Fibroblast of lung (primary cell): ENCODE measurements around the gene TGFBR2.

Experiments
- EZH2 ChIP-seq: IDR thresholded peaks from 2 replicates; pipeline ENCODE4 v1.5.1; 2012; ENCODE audit warnings: low read length, control low read depth, mild to moderate bottlenecking; ENCODE audit errors: missing control alignments
- TF ChIP-seq, protein P1 (sequence below), 2 donors: IDR thresholded peaks in 1 of 2; conservative IDR thresholded peaks in 1 of 2; 1 replicate in 1 of 2; 2 replicates in 1 of 2; pipeline ENCODE4 v1.5.1; 2011 to 2012; ENCODE audit warnings: low read length in 2 of 2, control low read depth in 1 of 2, inconsistent platforms in 1 of 2, low read depth in 1 of 2, mild to moderate bottlenecking in 1 of 2

GRCh38 chr3:30557746-30558303, 48.6 kb upstream of the TGFBR2 start:
- TF ChIP-seq, protein P1, sequence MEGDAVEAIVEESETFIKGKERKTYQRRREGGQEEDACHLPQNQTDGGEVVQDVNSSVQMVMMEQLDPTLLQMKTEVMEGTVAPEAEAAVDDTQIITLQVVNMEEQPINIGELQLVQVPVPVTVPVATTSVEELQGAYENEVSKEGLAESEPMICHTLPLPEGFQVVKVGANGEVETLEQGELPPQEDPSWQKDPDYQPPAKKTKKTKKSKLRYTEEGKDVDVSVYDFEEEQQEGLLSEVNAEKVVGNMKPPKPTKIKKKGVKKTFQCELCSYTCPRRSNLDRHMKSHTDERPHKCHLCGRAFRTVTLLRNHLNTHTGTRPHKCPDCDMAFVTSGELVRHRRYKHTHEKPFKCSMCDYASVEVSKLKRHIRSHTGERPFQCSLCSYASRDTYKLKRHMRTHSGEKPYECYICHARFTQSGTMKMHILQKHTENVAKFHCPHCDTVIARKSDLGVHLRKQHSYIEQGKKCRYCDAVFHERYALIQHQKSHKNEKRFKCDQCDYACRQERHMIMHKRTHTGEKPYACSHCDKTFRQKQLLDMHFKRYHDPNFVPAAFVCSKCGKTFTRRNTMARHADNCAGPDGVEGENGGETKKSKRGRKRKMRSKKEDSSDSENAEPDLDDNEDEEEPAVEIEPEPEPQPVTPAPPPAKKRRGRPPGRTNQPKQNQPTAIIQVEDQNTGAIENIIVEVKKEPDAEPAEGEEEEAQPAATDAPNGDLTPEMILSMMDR (conservative IDR thresholded peaks at IDR 0.05 in 1 of 2, IDR thresholded peaks at IDR 0.05 in 1 of 2; ENCODE audit: low read depth in 1 of 2, low read length in 2 of 2), result no peak
- no peak for TF ChIP-seq EZH2
